HUDEP-2 (cell line): ENCODE results near the gene FAM43B.

Experiments
- DNase-seq, 76 experiments: peaks; one replicate each; lab custom pipeline; 2025; ENCODE audit not compliant: unreplicated experiment in 76 of 76; lab: John Stamatoyannopoulos, UW

Gene FAM43B, protein sequence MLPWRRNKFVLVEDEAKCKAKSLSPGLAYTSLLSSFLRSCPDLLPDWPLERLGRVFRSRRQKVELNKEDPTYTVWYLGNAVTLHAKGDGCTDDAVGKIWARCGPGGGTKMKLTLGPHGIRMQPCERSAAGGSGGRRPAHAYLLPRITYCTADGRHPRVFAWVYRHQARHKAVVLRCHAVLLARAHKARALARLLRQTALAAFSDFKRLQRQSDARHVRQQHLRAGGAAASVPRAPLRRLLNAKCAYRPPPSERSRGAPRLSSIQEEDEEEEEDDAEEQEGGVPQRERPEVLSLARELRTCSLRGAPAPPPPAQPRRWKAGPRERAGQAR

DNA sequence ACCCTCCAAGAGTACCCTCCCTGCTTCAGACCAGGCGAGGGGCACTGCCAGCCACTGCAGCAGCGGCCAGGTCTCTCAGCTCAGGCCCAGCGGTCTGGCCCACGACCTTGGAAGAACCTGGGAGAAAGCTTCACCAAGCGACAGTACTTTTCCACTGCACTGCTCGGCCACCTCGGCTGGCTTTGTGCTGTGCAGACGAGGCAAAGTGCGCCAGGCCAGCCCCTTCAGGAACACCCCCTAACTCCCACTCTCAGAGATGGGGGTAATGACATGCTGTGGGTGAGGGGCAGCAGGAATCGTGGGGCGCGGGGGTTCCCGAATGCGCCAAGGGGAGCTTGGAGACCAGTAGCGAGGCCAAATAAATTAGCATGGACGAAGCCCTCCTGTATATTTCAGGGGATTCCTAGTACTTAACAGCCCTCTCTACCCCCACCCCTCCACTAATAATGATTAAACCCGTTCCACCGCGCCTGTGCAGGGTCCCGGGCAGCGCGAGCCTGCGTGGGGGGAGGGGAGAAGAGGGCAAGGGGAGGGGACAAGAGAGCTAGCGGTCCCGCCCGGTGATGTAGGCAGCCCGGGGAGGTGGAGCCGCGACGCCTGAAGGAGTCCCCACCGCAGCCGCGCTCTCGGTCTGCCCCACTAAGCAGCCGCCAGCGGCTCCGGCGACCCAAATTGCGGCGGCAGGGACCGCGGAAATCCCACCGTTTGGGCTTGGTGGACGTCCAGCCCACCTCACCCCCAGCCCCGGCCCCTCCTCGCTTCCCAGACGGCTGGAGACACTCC lies at the start of gene FAM43B:
FAM43B (plus strand) TSS at position 629 of the 783 bp plus-strand sequence. CDS start 401 bp downstream, outside the sequence.
- DNase-seq = peak in 15 of 76 experiments; percentile 4 to 55 (median 27)

DNA sequence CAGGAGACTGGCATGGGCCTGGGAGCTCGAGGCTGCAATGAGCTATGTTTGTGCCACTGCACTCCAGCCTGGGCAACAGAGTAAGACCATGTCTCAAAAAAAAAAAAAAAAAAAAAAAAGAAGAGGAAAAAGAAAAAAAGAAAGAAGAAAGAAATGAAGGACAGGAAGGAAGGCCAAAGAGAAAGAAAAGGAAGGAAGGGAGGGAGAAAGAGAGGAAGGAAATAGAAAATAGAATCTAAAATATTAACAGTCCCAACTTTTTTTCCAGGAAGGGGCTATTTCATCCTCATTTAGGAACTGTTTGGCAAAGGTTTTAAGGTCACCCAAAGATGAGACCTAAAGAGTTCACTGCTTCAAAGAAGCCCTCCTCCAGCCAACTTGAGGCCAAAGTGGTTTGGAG lies 46.9 kb upstream of the FAM43B start:
- DNase-seq = no peak

GRCh38 chr1:20507248-20507563 lies 45.2 kb upstream of the FAM43B start:
- DNase-seq = no peak

DNA sequence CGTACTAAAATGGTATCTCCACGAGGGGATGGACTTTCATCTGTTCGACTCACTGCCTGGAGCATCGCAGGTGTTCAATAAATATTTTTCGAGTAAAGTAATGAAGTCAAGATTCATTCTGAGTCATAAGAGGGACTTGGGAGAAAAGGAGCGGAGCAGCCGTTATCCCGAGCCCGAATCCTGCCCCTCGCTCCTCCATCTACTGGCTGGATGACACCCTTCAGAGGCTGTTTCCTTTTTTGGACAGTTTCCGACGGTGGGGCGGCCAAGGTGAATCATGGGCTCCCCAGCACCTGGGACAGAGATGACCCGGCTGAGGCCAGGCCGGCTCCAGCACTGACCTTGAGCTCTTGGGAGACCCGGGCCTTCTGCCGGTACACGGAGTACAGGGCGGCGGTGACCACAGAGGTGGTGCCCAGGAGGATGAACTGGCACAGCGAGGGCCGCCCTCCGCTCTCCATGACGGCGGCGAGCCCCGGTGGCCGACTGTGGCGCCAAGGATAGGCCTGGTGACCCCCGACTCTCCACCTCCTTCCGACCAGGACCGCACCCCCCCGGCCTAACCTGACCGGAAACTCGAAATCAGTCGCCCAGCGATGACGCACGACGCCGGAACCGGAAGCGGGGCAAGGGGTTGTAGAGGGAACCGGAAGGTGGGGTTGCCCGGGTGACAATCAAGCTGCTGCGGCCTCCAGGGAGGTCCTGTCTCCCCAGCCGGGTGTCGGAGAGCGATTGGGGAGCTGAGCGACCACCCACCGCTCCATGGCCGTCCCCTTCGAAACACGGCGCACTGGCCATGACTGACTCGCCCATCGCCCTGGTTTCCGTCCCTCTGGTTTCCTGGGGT lies 44.6 kb upstream of the FAM43B start, which contains the start of gene MUL1:
MUL1 (minus strand) TSS at position 588 of the 847 bp plus-strand sequence; CDS start at position 461, 127 bp downstream.
- DNase-seq = peak in 74 of 76 experiments; percentile 35 to 95 (median 84)

GRCh38 chr1:20508411-20508771 lies 44.0 kb upstream of the FAM43B start:
- DNase-seq = no peak

DNA sequence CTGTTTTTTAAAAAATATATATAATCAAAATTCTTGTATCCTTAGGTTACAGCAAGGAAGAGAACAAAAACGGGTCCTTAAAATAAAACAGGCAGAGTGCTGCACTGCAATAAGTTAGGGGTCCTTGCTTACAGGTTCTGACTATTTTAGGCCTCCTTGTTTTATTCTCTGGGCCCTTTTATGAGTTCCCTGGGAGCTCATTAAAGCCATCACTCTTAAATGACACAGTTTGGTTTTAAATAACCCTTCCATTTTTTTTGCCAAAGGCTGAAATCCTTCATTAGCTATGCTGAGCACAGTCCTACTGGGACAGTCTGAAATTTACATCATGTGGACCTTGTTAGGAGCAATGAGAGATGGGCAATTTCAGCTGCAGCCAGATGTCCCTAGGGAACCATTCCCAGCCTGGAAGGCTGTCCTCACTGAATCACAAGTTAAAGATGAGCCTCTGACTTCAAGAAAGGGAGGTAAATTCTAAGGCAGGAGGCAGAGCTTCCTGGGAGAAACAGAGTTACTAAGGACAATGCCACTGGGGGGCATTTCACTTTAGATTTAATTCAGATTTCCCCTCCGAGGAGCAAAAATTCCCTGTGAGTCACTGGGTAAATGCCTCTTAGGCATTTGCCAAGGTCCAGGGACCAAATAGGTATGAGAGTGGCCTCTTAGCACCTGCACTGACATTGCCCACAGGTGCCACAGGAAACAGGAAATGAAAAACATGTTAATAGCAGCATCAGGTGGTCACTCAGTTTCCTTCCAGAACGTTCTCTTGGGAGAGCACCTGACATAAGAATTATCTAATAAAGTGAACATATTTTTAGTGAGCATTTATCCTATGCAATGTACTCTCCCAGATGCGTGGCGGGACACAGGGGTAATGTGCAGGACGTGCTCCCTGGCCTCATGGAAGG lies 40.6 kb upstream of the FAM43B start:
- DNase-seq = no peak

GRCh38 chr1:20519609-20520262 lies 32.6 kb upstream of the FAM43B start:
- peak in 66 of 76 experiments; percentile 6 to 90 (median 51) for DNase-seq

DNA sequence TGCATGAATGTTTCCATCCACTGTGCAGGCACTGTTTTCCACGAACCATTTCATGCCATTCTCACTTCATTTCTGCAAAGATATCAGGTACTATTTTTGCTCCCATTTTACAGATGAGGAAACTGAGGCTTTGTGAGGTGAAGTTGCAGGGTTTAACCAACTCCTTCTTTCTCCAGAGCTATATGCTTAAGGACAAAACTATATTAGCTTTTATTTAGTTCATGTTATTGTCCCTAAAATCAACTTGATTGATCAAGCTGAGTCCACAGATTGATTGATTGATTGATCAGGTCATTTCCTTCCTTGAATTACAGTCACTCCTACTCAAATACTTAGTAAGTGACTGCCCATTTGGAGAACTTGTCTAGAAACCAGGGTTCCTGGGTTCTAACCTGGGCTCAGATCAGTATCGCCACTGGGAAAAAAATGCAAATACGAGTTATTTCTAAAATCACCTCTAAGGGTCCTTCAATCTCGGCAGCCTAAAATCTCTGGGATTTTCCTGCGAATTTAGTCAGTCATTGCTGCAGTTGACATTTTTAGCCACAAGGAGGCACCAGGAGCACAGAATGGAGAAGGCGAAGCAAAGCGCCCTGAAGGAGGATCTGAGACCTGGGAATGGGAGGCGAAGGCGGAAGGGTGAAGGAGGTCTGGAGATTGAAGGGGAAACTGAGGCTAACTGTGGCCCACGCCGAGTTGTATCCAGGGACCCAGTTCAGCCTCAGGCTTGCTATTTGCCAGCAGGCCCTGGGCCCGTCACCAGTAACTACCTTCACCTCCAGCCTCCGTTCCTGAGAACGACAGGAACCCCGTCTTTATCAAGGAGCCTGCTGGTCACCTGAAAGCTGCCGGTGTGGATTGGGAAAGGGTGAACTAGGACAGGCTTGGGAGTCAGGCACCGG lies 30.2 kb upstream of the FAM43B start:
- DNase-seq = peak in 66 of 76 experiments; percentile 5 to 79 (median 50)

- DNase-seq = no peak
Observed at GRCh38 chr1:20526267-20526666, 26.1 kb upstream of the FAM43B start.

DNA sequence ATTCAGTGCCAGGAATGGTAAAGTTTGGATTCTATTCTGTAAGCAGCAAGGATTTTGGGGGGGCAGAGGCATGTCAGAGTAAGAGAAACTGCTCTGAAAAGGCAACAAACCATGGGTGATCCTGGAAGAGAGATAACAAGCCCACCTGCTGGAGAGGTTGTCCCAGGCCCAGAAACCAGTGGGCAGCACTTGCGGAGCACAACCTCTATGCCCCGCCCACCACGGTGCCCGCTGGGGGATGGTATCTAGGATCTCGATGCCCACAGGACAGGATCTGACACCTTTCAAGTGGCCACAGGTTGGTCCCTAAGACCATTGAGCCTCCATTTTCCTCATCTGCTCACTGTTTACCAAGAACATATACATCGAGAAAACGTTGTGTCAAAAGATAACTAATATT lies 24.2 kb upstream of the FAM43B start:
- DNase-seq = no peak

- DNase-seq = peak in 32 of 76 experiments; percentile 2 to 48 (median 17)
Observed at GRCh38 chr1:20530306-20530705, 22.1 kb upstream of the FAM43B start.

GRCh38 chr1:20530901-20531300 lies 21.5 kb upstream of the FAM43B start:
- no peak for DNase-seq

GRCh38 chr1:20533635-20534034 lies 18.7 kb upstream of the FAM43B start:
- no peak for DNase-seq

GRCh38 chr1:20534659-20535417 lies 17.5 kb upstream of the FAM43B start:
- no peak for DNase-seq

DNA sequence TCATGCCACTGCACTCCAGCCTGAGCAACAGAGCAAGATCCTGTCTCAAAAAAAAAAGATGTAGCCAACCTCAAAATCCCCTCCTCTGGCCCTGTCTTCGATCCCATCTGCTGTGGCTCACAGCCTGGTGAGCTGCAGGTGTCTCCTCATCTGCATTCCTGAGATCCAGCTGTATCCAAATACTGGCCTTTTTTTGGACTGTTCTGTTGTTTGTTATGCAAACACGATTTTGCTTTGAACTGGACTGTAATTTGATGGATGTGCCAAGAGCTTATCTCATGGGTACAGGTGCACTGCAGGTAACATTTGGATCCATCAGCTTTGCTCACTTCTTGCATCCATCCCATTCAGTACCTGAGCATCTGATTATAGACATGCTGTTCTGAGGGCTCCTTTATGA lies 14.1 kb upstream of the FAM43B start:
- no peak for DNase-seq

DNA sequence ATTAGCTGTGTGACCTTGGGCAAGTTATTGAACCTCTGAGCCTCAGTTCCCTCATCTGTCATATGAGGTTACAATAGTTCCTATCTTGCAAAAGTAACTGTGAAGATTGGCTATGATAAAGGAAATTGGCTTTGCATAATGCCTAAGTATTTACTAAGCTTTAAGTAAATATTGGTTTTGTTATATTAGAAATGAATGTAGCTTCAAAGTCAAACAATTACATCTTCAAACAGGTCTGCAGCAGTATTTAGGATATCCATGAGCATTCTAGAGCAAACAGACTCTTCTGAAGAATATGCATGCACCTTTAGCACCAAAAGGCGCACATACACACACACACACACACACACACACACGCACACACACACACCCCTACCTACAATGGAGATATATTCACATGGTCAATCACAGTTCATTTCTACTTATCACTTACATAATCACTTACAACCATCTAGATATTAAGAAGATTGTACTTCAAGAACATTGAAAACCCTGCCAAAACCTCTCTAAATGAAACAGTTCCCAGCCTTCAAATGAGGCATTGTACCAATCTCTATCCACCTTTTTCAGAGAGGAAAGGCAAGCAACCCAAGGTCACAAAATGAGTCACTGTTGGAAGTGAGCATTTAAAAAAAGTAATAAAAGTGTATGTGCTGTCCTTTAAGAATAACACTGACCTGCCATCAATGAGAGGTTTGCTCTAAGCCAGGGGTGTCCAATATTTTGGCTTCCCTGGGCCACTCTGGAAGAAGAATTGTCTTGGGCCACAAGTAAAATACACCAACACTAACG lies 13.4 kb upstream of the FAM43B start:
- DNase-seq = no peak

DNA sequence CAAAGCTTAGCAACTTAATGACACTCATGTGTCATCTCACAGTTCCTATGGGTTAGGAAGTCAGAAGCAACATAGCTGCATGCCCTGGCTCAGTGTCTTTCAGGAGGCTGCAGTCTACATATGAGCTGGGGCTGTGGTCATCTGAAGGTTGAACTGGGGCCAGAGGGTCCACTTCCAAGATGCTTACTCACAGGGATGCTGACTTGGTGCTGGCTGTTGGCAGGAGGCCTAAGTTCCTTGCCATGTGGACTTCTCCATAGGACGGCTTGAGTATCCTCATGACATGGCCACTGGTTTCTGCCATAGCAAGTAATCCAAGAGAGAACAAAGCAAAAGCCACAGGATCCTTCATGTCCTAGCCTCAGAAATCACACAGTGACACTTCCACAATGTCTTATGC lies 12.1 kb upstream of the FAM43B start:
- DNase-seq = no peak
